Measurements from ENCODE around the gene TESK2.

Gene TESK2

DNA sequence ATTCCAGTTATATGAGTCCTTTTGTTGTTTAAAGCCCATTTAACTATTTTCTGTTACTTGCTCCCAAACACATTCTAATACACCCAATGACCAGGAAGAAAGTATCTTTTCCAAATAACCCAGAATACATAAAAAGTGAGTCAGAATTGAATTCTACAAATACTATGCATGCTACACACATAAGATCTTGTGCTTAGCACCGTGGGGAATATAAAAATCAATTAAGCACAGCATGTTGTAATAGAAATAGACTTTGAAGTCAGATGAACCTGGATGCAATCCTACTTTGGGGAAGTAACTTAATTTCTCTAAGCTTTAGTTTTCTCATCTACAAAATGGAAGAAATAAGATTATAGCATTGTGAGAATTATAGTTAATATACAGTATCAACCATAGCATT, 110.2 kb downstream of the TESK2 start:
- TF ChIP-seq, protein P1, sequence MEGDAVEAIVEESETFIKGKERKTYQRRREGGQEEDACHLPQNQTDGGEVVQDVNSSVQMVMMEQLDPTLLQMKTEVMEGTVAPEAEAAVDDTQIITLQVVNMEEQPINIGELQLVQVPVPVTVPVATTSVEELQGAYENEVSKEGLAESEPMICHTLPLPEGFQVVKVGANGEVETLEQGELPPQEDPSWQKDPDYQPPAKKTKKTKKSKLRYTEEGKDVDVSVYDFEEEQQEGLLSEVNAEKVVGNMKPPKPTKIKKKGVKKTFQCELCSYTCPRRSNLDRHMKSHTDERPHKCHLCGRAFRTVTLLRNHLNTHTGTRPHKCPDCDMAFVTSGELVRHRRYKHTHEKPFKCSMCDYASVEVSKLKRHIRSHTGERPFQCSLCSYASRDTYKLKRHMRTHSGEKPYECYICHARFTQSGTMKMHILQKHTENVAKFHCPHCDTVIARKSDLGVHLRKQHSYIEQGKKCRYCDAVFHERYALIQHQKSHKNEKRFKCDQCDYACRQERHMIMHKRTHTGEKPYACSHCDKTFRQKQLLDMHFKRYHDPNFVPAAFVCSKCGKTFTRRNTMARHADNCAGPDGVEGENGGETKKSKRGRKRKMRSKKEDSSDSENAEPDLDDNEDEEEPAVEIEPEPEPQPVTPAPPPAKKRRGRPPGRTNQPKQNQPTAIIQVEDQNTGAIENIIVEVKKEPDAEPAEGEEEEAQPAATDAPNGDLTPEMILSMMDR (IDR thresholded peaks at IDR 0.05; ENCODE audit: borderline replicate concordance, insufficient read depth, low read depth, low read length), result no peak
- no peak overlapping the region for H3K4me3 ChIP-seq (ENCODE audit: low read depth, low read length)

DNA sequence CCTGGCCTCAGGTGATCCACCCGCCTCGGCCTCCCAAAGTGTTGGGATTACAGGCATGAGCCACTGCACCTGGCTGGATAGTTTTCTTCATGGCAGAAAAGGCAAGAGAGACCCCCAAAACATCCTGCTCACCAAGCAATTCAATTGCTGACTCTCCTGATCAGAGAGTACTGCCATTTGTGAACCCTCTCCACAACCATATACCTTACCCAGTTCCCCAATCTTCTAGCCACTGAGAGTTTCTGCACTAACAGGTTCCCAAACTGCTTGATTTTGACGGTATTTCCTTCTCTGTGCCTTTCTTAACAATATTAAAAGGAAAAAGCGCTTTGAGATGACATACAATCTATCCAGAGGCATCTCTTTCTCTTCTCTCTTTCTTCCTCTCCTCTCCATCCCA, 110.8 kb downstream of the TESK2 start:
- TF ChIP-seq, protein P1 (IDR thresholded peaks at IDR 0.05; ENCODE audit: borderline replicate concordance, insufficient read depth, low read depth, low read length), result no peak
- H3K4me3 ChIP-seq (ENCODE audit: low read depth, low read length), result no peak overlapping the region

DNA sequence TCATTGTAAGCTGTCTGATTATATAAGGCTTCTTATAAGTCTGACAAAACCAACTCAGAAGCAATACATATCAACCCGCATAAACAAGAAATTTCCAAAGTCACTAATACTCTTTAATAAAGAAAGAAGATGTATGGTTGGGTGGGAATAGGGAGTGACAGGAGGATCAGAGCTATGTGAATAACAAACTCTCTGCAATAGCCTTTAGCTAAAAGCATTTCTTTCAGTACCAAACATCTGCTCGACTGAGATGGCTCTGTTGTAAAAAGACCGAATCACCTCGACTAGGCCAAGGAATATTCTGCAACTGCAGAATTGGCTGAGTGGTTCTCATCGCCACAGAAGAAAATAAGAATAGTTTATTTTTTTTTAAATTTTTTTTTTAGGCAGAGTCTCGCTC, 111.4 kb downstream of the TESK2 start:
- TF ChIP-seq, protein P1 (IDR thresholded peaks at IDR 0.05; ENCODE audit: borderline replicate concordance, insufficient read depth, low read depth, low read length), result no peak

DNA sequence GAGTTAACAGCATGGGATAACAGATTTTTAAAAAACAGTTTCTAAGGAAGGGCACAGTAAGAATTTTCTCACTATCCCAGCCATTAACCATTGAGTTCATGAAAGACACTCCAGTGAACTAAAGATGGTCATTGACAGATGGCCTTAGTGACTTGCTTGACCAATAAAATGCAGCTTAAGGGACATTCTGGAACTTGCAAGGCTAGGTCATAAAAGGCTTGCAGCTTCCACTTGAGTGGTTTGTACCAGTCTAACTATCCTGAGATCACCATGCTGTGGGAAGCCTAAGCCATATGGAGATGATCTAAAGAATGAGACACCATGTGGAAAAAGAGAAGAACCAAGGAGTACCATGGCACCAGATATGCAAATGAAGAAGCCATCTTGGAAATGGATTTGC, 112.8 kb downstream of the TESK2 start:
- TF ChIP-seq, protein P1 (IDR thresholded peaks at IDR 0.05; ENCODE audit: borderline replicate concordance, insufficient read depth, low read depth, low read length), result no peak
- no peak overlapping the region for H3K4me3 ChIP-seq (ENCODE audit: low read depth, low read length)

More for the DNA sequence above, 111.4 kb downstream of the TESK2 start:
- H3K4me3 ChIP-seq (ENCODE audit: low read depth, low read length), result no peak overlapping the region

DNA sequence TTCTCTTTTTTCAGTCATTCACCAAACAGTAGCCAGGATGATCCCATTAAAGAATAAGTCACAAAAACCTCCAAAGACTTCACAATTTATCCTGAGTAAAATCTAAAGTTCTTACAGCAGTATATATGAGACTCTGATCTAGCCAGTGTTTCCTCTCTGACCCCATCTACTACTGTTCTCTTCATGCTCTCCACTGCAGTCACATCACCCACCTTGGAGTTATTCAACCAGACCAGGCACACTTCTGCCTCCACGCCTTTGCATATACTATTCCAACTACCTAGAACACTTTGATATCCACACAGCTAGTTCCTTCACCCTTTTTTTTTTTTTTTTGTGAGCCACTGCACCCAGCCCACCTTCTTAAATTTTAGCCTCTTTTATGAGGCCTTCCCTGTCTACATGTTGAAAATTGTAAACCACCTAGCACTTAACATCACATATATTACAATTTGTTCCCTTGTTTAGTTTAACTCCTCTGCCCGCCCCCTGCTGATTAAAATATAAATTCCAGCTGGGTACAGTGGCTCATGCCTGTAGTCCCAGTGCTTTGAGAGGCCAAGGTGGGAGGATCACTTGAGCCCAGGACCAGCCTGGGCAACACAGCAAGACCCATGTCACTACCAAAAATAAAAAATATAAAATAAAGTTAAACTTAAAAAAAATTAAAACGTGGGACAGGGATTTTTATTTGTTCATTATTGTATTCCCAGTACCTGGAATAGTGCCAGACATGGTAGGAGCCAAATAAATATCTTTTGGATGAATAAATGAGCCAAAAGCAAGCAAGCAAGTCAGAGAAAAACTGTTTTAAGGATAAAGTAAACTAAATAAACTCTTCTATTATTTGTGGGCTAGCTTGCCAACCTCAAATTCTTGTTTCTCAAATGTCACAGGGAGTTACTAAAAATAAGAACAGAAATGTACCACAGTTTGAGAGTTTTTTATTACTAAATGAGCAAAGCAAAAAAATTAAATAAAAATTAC, 115.6 kb downstream of the TESK2 start:
- TF ChIP-seq, protein P1 (IDR thresholded peaks at IDR 0.05; ENCODE audit: borderline replicate concordance, insufficient read depth, low read depth, low read length), result no peak
- H3K4me3 ChIP-seq (ENCODE audit: low read depth, low read length), result no peak overlapping the region

DNA sequence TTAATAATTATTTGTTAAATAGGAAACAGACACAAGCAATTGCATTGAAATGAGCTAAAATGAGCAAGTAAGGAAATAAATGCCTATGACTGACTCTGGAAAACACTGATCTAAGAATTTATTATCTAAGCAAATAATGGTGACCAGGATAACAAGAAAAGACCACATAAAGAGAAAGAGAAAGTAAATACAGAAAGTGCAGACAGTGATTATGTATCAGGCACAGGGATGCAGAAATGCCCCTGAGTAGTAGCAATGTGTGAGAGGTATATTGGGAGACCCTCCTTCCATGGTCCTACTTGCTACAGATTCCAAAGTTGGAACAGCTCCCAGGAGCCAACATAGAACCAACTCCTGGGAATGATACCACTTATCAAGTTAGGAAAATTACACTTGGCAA, 117.4 kb downstream of the TESK2 start:
- H3K4me3 ChIP-seq (ENCODE audit: low read depth, low read length), result no peak overlapping the region
- TF ChIP-seq, protein P1 (IDR thresholded peaks at IDR 0.05; ENCODE audit: borderline replicate concordance, insufficient read depth, low read depth, low read length), result no peak

DNA sequence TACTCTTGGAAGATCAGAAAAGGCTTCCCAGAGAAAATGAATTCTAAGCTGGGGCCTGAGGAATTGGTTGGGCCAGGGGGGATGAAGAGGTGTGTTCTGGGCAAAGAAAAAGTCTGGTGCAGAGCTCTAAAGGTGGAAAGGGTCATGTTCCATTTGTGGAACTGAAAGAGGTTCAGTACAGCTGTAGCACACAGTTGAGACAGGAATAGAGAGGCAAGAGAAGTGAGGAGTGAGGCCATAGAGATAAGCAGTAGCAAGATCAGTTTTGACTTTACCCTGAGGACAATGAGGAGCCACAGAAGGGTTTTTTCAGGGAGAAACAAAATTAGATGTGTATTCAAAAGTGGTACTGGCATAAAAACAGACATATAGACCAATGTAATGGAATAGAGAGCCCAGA, 120.4 kb downstream of the TESK2 start:
- TF ChIP-seq, protein P1 (IDR thresholded peaks at IDR 0.05; ENCODE audit: borderline replicate concordance, insufficient read depth, low read depth, low read length), result no peak
- H3K4me3 ChIP-seq (ENCODE audit: low read depth, low read length), result no peak overlapping the region

All from GM12875 (cell line).